ENCODE data around the gene BLM. TPM values are rescaled to one million over a fixed set of nuclear protein-coding genes. Genes with fewer than 3 reads are reported as not detected.

The BLM gene
- total RNA-seq, 4 donors from 2014 or later, result 11.6 to 18.2 (median 14.5) TPM

DNA sequence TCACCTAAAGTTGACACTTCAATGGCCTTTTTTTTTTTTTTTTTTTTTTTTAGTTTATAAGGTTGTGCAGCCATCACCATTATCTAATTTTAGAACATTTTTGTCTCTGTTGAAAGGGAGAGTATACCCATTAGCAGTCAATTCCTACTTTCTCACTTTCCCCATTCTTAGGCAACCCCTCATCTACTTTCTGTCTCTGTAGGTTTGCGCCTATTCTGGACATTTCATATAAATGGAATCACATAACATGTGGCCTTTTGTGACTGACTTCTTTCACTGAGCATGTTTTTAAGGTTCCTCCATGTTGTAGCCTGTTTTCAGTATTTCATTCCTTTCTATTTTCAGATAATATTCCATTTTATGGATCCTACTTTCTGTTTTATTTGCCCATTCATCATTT lies 56.3 kb downstream of the BLM start:
- Histone ChIP-seq H3K27me3 (no peaks in the 10 kb centered on the region), H3K9me3 (no peaks in the 10 kb centered on the region), H3K4me1 (no peaks in the 10 kb centered on the region), H3K27ac (no peak overlapping the region), H3K4me3 (no peak overlapping the region), H3K36me3 (no peaks in the 10 kb centered on the region)
- in situ Hi-C loops (cut with MboI; ENCODE audit: low sequenced_read_pairs in 4 of 4) (no loop called here), intact Hi-C loops (cut with DNase I; ENCODE audit: low total_unique reads) (no loop called here)
- ATAC-seq, result no peak
- no peak for TF ChIP-seq POLR2A (IDR thresholded peaks at IDR 0.05)
- TF ChIP-seq, protein P1, sequence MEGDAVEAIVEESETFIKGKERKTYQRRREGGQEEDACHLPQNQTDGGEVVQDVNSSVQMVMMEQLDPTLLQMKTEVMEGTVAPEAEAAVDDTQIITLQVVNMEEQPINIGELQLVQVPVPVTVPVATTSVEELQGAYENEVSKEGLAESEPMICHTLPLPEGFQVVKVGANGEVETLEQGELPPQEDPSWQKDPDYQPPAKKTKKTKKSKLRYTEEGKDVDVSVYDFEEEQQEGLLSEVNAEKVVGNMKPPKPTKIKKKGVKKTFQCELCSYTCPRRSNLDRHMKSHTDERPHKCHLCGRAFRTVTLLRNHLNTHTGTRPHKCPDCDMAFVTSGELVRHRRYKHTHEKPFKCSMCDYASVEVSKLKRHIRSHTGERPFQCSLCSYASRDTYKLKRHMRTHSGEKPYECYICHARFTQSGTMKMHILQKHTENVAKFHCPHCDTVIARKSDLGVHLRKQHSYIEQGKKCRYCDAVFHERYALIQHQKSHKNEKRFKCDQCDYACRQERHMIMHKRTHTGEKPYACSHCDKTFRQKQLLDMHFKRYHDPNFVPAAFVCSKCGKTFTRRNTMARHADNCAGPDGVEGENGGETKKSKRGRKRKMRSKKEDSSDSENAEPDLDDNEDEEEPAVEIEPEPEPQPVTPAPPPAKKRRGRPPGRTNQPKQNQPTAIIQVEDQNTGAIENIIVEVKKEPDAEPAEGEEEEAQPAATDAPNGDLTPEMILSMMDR (IDR thresholded peaks at IDR 0.05 in 4 of 5, conservative IDR thresholded peaks at IDR 0.05 in 1 of 5), result no peak
- no peak for DNase-seq

- TF ChIP-seq, protein P1 (IDR thresholded peaks at IDR 0.05 in 4 of 5, conservative IDR thresholded peaks at IDR 0.05 in 1 of 5), result no peak
- TF ChIP-seq POLR2A (IDR thresholded peaks at IDR 0.05), result no peak
- in situ Hi-C loops (cut with MboI; ENCODE audit: low sequenced_read_pairs in 4 of 4) (no loop called here), intact Hi-C loops (cut with DNase I; ENCODE audit: low total_unique reads) (no loop called here)
- no peaks in the 10 kb centered on the region for H3K4me1 ChIP-seq
- DNase-seq, result no peak
- ATAC-seq, result no peak
- no peak overlapping the region for H3K4me3 ChIP-seq
- no peaks in the 10 kb centered on the region for H3K27me3 ChIP-seq
- no peaks in the 10 kb centered on the region for H3K36me3 ChIP-seq
- no peaks in the 10 kb centered on the region for H3K9me3 ChIP-seq
- no peak overlapping the region for H3K27ac ChIP-seq
Measured at GRCh38 chr15:90774731-90775514, 57.8 kb downstream of the BLM start.

DNA sequence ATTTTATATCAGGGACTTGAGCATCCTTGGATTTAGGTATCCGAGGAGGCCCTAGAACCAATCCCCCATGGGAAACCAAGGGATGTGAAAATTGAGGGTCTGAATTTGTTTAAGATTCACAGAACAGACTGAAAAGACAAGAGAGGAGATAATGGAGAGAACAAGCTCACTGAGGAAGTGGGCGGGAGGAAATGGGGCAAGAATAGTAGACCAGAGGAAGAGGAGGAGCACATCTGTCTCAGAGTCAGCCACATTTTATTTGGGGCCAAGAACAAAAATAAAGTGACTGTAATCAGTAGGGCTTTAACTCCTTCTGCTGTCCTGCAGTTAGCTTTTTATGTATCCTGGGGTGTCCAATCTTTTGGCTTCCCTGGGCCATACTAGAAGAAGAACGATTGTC lies 63.8 kb downstream of the BLM start:
- no peak for TF ChIP-seq POLR2A (IDR thresholded peaks at IDR 0.05)
- TF ChIP-seq, protein P1 (IDR thresholded peaks at IDR 0.05 in 4 of 5, conservative IDR thresholded peaks at IDR 0.05 in 1 of 5), result no peak
- no peaks in the 10 kb centered on the region for H3K36me3 ChIP-seq
- intact Hi-C loops (cut with DNase I; ENCODE audit: low total_unique reads) (no loop called here), in situ Hi-C loops (cut with MboI; ENCODE audit: low sequenced_read_pairs in 4 of 4) (no loop called here)
- DNase-seq (no peak), ATAC-seq (no peak)
- H3K27me3 ChIP-seq, result no peaks in the 10 kb centered on the region
- no peaks in the 10 kb centered on the region for H3K9me3 ChIP-seq
- peaks cover 0 to 5% of the 10 kb centered on the region in 2 donors for H3K4me1 ChIP-seq
- H3K4me3 ChIP-seq, result no peak overlapping the region
- H3K27ac ChIP-seq, result no peak overlapping the region

DNA sequence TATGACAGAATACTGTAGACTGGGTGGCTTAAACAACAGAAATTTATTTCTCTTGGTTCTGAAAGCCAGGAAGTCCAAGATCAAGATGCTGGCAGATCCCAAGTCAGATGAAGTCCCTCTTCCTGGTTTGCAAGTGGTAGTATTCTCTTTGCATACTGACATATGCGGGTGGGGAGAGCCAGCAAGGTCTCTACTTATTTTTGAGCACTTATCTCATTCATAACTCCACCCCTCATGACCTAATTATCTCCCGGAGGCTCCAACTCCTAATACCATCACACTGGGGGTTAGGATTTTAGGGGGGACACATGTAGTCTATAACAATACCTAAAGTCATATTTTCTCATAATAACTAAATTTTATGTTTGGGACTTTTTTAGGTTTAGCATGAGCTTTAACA lies 65.3 kb downstream of the BLM start:
- intact Hi-C loops (cut with DNase I; ENCODE audit: low total_unique reads) (no loop called here), in situ Hi-C loops (cut with MboI; ENCODE audit: low sequenced_read_pairs in 4 of 4) (no loop called here)
- H3K9me3 ChIP-seq, result no peaks in the 10 kb centered on the region
- ATAC-seq (peak in 1 of 2 donors; percentile 27), DNase-seq (no peak)
- no peak overlapping the region for H3K27ac ChIP-seq
- no peaks in the 10 kb centered on the region for H3K36me3 ChIP-seq
- no peak overlapping the region for H3K4me3 ChIP-seq
- peaks cover 0 to 5% of the 10 kb centered on the region in 2 donors for H3K4me1 ChIP-seq
- no peaks in the 10 kb centered on the region for H3K27me3 ChIP-seq
- TF ChIP-seq POLR2A (IDR thresholded peaks at IDR 0.05), result no peak
- TF ChIP-seq, protein P1 (IDR thresholded peaks at IDR 0.05 in 4 of 5, conservative IDR thresholded peaks at IDR 0.05 in 1 of 5), result no peak
